CD4-positive, alpha-beta T cell treated with Interleukin-17A for 1 hour (primary cell): ENCODE measurements around the gene FHOD1.

Experiments
- DNase-seq: peaks from one replicate; pipeline ENCODE4 v3.0.0-alpha.2; 2020

FHOD1 gene

DNA sequence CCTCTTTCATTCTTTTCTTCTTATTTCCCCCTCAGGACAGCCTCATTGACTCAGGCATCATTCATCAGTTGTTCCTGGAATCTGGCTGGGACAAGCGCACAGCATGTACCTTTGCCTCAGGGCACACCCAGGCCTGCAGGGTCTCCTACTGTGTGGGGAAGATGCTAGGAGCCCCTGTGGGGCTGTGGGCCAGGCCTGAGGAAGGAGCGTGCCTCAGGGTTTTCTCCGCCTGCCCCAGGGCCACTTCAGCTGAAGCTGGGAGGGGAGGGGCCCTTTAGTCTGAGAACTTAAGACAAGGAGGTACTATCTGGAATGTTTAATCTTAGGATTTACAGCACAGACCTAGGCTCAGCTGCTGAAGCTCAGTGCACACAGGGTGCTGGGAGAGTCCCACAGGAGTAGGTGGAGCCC is 40.4 kb downstream of the FHOD1 start:
- no peak for DNase-seq

DNA sequence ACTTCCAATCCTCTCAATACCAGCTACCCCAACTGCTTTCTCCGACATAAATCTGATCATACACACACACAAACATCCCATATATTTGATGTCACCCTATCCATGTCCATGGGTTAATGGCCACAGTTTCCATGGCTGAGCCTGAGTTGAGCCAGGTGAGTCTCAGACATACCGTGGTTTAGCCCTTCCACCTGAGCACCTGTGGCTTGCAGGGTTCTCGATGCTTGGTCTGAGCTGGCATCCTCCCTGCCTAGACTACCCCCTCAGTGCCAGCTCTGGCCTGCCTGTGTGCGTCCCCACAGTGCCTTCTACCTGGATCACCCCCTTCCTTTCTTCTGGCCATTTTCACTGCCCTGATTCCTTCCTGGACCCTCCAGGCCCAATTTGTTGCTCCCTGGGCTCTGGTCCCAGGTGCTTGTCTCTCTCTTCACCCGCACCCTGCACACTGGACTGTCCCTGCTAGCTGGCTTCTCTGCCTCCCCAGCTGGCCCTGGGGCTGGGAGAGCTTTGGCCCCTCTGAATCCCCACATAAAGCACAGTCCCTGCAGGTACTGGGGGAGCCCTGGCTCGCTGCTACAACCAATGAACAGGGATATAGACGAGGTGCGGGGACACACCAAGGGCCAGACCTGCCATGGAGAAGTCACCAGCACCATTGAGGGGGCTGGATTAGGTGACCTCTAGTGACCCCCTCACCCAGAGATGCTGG is 41.0 kb downstream of the FHOD1 start:
- DNase-seq = no peak

DNA sequence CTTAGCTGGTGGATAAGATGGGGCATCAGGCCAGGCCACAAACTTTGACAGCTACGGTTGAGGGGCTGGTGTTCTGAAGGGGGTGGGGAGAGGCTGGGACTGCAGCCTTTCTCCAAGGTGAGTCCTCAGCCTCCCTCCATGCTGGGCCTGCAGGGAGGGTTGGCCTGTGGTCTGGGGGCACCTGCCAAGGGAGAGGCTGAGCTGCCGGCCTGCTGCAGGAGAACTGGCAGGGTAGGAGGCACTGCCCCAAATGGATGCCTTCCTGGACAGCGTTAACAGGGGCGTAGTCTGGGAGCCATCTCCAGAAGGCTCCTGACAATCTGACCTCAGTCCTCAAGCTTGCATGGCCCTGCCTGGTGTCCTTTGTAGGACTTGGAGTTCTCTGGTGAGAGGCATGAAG is 43.2 kb downstream of the FHOD1 start:
- no peak for DNase-seq

DNA sequence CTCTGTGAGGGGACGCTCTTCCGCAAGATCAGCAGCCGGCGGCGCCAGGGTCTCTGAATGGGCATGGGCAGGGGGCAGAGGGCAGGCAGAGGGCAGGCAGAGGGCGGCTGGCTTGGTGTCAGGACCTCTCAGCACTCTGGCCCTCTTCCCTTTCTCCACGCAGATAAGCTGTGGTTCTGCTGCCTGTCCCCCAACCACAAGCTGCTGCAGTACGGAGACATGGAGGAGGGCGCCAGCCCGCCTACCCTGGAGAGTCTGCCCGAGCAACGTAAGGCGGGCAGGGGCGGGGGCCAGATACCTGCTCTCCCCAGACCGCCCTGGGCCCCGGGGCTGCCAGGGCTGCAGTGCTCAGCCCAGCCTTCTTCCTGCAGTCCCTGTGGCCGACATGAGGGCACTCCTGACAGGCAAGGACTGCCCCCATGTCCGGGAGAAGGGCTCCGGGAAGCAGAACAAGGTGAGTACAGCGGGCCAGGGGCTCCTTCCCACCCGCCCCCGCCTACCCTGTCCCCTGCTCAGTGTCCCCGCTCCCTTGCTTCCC is 44.3 kb downstream of the FHOD1 start:
- no peak for DNase-seq

DNA sequence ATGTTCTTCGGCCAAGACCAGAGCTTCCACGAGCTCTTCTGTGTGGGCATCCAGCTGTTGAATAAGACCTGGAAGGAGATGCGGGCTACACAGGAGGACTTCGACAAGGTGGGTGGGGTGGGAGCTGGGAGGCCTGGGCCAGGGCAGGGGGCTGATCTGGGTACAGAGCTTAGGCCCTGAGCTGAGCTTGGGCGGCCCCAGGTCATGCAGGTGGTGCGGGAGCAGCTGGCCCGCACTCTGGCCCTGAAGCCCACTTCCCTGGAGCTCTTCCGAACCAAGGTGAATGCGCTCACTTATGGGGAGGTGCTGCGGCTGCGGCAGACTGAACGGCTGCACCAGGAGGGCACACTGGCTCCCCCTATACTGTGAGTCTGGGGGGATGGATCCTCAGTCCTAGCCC is 44.9 kb downstream of the FHOD1 start:
- DNase-seq = no peak

DNA sequence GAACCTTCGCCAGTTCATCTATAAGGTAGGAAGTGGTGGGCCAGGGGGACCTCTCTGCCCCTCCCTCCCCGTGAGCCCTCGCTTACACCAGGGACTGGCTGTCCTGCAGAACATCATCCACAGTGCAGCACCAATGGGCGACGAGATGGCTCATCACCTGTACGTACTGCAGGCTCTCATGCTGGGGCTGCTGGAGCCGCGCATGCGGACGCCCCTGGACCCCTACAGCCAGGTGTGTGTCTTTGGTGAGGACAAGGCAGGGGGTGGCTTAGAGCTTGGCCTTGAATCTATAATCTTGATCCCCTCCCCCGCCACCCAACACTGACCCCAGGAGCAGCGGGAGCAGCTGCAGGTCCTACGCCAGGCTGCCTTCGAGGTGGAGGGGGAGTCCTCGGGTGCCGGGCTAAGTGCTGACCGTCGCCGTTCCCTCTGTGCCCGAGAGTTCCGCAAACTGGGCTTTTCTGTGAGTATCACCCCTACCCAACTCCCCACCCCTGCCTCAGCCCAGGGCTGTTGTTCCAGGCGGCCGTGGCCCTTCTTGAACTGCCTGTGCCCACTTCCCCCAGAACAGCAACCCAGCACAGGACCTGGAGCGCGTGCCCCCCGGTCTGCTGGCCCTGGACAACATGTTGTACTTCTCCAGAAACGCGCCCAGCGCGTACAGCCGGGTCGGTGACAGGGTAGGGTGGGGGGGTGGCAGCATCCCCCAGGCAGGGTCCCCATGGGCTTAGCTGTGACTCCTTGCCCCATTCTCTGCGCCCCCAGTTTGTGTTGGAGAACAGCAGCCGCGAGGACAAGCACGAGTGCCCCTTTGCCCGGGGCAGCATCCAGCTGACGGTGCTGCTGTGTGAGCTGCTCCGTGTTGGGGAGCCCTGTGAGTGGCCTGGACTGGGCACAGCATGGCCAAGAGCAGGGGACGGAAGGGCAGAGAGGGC is 45.6 kb downstream of the FHOD1 start:
- DNase-seq = no peak

DNA sequence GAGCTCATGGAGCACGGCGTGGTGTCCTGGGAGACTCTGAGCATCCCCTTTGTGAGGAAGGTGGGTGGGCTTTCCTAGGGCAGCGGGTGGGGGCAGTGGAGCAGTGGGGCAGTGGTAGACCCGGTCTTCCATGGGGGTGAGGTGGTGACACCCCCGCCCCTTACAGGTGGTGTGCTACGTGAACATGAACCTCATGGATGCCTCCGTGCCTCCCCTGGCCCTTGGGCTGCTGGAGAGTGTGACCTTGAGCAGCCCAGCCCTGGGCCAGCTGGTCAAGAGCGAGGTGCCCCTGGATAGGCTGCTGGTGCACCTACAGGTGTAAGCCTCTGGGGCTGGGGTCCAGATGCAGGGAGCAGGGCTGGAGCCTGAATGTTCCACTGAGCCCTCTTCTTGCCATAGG is 46.8 kb downstream of the FHOD1 start:
- DNase-seq = no peak

DNA sequence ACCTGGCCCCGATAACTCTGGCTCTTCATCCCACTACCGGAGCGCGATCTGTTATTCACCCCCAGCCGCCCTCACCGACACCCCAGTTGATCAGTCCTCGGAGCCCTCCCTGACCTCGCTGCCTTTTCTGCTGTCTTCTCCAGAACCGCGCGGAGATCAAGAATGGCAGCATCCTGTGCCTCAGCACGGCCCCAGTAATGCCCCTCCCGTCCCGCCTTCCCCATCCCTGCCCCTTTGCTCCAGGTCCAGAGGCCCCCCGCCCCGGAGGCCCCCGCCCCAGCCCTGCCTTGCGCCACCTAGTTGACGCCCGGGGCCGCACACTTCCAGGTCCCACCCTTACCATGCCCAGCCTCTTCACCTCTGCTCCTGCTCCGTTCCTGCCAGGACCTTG is 47.5 kb downstream of the FHOD1 start:
- DNase-seq = no peak

DNA sequence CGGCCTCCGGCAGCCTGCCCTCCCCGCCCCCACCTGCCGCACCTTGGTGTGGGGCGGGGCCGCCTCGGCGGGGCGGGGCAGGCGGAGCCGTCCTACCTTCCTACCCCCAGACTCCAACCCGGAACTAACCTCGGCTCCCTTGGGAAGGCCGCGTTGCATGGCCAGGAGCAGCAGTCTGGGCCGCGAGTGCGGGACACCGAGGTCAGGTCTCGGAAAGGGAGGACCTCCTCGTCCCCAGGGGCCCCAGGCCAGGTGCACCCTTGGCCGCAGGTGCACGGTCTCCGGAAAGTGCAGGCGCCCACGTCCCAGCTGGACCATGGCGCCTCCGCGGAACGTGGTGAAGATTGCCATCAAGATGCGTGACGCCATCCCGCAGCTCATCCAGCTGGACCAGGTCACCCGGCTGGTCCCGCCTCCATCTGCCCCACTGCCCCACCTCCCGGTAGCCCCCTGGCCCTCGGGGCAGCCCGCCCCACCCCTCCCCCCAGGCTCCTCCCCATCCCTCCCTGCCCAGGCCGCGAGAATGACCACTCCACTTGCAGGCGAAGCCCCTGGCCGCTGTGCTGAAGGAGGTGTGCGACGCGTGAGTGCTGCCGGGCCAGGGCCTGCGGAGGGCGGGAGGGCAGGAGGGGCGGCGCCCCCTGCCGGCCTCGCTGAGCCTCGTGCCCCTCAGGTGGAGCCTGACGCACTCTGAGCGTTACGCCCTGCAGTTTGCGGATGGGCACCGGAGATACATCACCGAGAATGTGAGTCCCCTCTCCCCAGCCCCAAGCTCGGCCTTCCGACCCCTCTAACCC is 48.1 kb downstream of the FHOD1 start, which contains the start of gene ELMO3:
Gene ELMO3 (plus strand): TSS at position 121 of the 797 bp plus-strand sequence. CDS start 196 bp downstream, at position 317.
- no peak for DNase-seq

DNA sequence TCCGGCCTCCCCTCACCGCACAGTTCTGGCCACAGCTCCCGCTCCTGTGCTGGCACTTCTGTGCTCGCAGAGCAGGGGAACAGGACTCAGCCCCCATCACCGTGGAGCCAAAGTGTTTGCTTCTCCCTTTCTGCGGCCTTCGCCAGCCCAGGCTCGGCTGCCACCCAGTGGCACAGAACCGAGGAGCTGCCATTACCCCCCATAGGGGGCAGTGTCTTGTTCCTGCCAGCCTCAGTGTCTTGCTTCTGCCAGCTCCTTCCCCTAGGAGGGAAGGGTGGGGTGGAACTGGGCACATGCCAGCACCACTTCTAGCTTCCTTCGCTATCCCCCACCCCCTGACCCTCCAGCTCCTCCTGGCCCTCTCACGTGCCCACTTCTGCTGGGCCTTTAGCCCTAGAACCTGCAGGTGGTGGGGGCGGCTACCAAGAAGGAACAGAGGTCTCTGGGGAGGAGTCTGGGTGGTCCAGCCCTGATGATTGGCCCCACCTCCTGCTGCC is 49.0 kb downstream of the FHOD1 start:
- DNase-seq = peak; percentile 32

DNA sequence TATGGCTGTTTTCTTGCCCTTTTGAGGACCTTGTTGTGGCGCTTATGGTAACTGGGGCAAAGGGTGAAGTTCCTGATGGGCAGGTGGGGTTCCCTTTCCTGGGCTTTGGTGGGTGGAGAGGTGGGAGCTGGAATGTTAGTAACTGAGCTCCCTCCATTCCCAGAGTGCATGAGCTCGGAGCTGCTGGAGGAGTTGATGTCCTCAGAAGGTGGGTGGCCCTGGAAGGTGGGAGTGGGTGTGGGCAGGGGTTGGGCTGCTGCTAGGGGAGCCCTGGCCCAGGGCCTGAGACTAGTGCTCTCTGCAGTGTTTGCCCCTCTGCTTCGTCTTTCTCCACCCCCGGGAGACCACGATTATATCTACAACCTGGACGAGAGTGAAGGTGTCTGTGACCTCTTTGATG is 49.6 kb downstream of the FHOD1 start:
- DNase-seq = no peak

DNA sequence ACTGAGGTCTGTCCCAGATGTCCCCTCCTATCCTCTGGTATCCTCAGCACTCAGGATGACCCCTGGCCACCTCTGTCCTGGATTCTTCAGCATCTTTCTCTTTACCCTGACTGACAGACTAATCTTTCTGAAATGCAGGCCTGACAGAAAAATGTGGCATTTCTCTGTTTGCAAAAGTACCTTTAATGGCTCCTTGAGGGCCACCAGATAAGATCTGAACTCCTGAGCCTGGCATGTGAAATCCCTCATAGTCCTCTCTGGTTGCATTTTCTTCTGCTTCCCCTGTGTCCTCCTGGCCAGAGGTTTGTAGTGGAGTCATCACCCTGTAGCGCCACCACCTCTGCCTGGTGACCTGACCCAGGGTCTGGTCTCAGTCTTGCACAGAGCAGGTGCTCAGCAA is 50.4 kb downstream of the FHOD1 start:
- DNase-seq = no peak

DNA sequence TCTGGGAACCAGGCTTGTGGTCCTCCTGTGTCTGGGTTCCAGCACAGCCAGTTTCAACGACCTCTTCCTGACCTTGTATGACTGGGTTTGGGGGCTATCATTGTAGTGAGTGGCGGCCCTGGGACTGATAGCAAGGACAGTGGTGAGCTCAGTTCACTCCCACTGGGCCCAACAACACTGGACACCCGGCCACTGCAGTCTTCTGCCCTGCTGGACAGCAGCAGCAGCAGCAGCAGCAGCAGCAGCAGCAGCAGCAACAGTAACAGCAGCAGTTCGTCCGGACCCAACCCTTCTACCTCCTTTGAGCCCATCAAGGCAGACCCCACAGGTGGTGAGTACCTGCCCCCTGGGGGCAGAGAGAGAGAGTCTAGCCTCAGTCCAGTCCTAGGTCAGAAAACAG is 51.6 kb downstream of the FHOD1 start:
- DNase-seq = no peak

DNA sequence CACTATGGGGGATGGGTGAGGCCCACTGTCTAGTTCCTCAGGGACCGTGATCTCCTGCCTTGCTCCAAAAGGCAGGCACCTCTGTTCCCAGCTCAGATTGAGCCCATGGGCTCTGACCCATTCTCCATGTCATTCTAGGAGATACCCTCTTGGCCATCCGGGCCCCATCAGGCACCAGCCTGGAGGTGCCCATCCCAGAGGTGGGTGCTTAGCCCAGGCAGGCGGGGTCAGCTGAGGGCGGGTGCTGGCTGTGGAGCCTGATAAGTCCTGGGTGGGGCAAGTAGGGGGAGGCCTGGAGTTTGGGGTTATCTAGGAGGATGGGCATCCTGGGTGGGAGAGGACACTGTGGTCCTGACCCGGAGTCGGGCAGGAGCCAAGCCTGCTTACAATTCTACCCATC is 53.0 kb downstream of the FHOD1 start:
- no peak for DNase-seq

DNA sequence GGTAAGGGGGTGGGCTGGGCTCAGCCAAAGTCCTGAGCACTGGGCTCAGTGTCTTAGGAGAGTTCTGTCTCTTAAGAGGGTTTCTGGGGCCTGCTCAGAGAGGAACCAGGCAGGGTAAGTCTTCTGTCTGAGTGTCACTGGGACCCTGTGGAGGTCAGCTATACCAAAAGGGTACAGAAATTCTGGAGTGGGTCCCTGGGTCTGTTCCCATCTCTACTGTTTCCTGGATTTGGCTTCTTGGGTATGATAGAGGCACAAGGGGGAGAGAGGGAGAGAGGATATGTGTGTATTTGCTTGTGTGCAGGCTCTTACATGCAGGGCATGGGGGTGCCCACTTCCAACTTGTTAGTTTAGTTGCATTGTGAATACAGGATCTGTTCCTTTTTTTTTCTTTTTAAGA is 53.7 kb downstream of the FHOD1 start:
- DNase-seq = no peak

DNA sequence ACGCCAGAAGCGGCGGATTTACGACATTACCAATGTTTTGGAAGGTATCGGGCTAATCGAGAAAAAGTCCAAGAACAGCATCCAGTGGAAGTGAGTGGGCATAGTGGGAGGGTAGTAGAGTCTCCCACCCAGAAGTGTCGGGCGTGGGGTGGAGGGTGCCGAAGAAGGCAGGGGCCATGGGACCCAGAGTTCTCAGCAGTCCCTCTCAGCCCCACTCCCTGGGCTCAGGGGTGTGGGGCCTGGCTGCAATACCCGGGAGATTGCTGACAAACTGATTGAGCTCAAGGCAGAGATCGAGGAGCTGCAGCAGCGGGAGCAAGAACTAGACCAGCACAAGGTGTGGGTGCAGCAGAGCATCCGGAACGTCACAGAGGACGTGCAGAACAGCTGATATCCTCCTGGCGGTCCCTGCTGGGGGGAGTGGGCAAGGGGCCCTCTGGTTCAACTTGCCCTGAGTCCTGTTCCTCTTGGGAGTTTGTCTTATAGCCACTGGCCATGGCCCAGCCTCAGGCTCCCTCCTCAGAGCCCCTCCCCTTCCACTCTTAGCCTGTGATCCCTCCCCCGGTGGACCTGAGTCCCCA is 54.4 kb downstream of the FHOD1 start:
- no peak for DNase-seq

DNA sequence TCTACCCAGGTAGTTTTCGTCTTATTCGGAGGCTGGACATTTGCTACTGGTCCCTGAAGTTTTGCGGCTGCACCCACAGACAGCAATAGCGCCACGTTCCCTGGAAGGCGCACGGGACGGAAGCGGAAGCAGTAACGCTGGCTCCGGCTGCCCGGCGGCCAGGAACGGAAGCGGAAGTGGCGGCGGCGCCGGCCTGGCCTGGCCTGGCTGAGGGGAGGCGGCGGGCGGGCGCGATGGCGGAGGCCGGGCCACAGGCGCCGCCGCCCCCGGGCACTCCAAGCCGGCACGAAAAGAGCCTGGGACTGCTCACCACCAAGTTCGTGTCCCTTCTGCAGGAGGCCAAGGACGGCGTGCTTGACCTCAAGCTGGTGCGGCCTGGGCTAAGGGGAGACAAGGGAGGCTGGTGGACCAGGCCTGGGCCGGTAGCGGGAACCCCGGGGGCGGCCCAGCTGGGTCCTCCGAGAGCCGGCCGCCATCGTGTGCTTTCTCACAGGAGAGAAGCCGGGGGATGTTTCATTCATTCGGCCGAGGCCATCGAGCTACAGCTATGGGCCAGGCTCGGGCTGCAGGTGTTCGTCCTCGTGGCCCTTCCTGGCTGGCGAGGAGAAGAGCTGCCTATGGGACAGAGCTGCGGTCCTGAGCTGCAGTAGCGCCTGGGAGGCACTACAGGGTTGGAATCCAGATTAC is 55.1 kb downstream of the FHOD1 start, which contains the start of gene E2F4:
Gene E2F4 (plus strand): TSS at position 161 of the 687 bp plus-strand sequence. CDS start 73 bp downstream, at position 234.
- peak; percentile 90 for DNase-seq

DNA sequence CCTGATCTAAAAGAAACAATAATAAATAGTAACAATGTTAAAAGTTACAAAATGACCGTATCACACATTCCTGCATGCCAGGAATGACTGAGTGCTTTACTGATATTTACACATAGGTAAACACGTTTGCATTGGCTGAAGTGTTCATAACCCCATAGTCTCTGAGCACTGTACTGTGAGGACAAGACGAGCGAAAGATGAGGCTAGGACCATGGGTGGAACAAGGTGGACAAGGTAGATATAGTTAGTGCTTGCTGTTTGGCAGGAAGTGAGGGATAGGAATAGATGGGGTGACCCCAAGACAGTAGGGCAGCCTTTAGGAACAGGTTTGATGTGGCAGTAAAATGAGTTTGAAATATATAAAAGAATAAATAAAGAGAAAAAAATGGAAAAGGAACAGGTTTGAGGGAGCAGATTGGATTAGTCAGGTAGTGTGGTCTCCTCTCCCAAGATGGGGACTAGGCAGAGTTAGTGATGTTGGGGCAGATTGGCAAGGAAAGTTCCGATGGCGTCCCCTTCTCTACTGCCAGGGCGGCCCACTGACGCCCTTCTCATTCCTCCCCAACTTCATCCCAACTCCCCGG is 55.8 kb downstream of the FHOD1 start:
- no peak for DNase-seq

DNA sequence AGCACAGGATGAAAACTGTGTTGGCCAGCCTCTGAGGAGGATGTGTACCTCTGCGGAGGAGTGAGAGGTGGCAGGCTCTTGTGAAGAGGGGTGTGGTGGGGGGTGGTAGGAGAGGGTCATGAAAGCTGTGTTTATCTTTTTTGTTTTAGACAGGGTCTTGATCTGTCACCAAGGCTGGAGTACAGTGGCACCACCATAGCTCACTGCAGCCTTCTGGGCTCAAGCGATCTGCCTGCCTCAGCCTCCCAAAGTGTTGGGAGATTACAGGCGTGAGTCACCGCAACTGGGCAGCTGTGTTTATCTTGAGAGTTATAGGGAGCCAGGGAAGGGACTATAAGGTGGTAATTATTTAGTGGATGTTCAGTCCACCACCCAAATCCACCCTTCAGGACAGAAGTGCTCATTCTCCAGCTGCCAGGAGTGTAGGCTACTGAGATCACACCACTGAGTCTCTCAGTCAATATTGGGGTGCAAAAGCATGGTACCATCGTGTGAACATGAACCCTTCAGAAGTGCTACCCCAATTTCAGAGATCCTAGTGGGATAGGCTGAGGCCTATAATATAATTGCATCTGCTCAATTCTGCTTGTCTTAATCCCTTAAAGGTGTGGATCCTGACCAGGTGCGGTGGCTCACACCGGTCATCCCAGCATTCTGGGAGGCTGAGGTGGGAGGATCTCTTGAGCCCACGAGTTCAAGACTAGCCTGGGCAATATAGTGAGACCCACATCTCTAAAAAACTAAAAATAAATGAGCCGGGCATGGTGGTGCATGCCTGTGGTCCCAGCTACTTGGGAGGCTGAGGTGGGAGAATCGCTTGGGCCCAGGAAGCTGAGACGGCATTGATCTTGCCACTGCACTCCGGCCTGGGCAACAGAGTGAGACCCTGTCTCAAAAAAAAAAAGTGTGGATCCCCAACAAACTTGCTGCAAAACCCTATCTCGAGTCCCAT is 56.6 kb downstream of the FHOD1 start:
- no peak for DNase-seq

DNA sequence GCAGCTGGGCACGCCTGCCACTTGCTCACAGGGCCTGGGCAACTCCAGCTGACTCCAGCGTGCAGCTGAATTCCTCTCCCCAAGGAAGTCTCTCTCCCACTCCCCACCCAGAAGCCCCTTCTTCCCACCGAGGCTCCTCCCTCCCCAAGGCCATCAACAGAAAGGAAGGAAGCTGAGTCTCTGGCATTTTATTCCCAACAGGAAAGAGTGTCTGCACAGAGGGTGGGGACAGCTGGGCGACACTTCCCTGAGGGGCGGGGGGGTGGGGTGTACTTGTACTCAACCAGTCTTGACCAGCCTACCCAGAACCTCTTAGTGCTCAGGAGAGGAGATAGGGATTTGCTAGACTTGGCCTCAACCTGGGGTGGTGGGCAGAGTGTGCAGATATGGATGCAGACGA is 57.2 kb downstream of the FHOD1 start, which contains the start of gene EXOC3L1:
Gene EXOC3L1 (minus strand): TSS at position 96 of the 400 bp plus-strand sequence. CDS start 460 bp downstream, outside the sequence.
- no peak for DNase-seq
